HepG2 (cell line): ENCODE data around the gene SP6. TPM values are rescaled to one million over a fixed set of nuclear protein-coding genes. Genes with fewer than 3 reads are reported as not detected.

Experiments
- ATAC-seq: fragments of 200-7000 bp; cut with Tn5 transposase; 3 replicates; pipeline ENCODE4 v1.9.1; 2020; ENCODE audit warnings: mild to moderate bottlenecking, moderate library complexity
- BruUV-seq: library from RNA; stranded (reverse); fragments of 400-500 nt; replicated peaks from 2 replicates; lab custom pipeline; 2021; lab: Mats Ljungman, UMichigan
- CTCF ChIA-PET: fragments of 300-600 bp; formaldehyde crosslinking; extraction: SDS; loops from one replicate; lab custom pipeline; 2021; ENCODE audit warnings: low total read pairs, inconsistent platforms, low intra/inter-chr PET ratio; lab: Yijun Ruan, JAX
- POLR2A ChIA-PET: fragments of 350-600 bp; sonication (Branson Sonifier 250); formaldehyde crosslinking; loops from one replicate; lab custom pipeline; 2020; ENCODE audit warnings: antibody characterized with exemption, inconsistent platforms; lab: Yijun Ruan, JAX
- DNase-seq: peaks from one replicate; pipeline ENCODE4 v3.0.0-alpha.2; 2015; ENCODE audit warnings: low spot score
- FAIRE-seq: peaks from 3 replicates; lab custom pipeline; 2011; peaks lifted over from hg19 to GRCh38; lab: Jason Lieb, UNC
- H2AFZ ChIP-seq: one replicate; pipeline ENCODE4 v1.6.1; 2011; ENCODE audit warnings: low read length, inconsistent platforms
- H3K27ac ChIP-seq: fragments of 300-600 bp; 3 replicates; pipeline ENCODE4 v1.8.0; 2011; ENCODE audit warnings: mixed run types, mild to moderate bottlenecking, mixed read lengths, low read length, inconsistent platforms; ENCODE audit not compliant: insufficient read depth; ENCODE audit errors: extremely low read length
- H3K27me3 ChIP-seq, 2 experiments: fragments of 200-600 bp in 1 of 2; 2 replicates in 1 of 2; 3 replicates in 1 of 2; pipeline versions ENCODE4 v1.6.0 to v1.8.0; 2011; ENCODE audit warnings: low read length in 2 of 2, mild to moderate bottlenecking in 2 of 2, moderate library complexity in 2 of 2, inconsistent platforms in 1 of 2; ENCODE audit not compliant: insufficient read depth in 2 of 2, control insufficient read depth in 1 of 2
- H3K36me3 ChIP-seq, 2 experiments: fragments of 200-600 bp in 1 of 2; replicated peaks in 1 of 2; 2 replicates in 1 of 2; 3 replicates in 1 of 2; pipeline versions ENCODE4 v1.5.1 to v1.8.0; 2011; ENCODE audit warnings: low read length in 2 of 2, inconsistent platforms in 1 of 2; ENCODE audit not compliant: insufficient read depth in 2 of 2, control insufficient read depth in 1 of 2
- H3K4me1 ChIP-seq: 2 replicates; pipeline ENCODE4 v1.5.1; 2012; ENCODE audit warnings: low read length, inconsistent platforms; ENCODE audit not compliant: insufficient read depth
- H3K4me2 ChIP-seq: 2 replicates; pipeline ENCODE4 v1.6.0; 2011; ENCODE audit warnings: low read depth, low read length, inconsistent platforms
- H3K4me3 ChIP-seq, 3 experiments: fragments of 200-600 bp in 1 of 3; sonication (generic), shearing (Covaris generic) in 1 of 3; replicated peaks in 1 of 3; 2 replicates each; pipeline ENCODE4 v1.5.1; 2011 to 2016; ENCODE audit warnings: low read length in 3 of 3, inconsistent platforms in 2 of 3, low read depth in 2 of 3, mild to moderate bottlenecking in 2 of 3, control low read depth in 1 of 3, mixed read lengths in 1 of 3; ENCODE audit not compliant: insufficient read depth in 1 of 3
- H3K79me2 ChIP-seq: one replicate; pipeline ENCODE4 v1.6.1; 2011; ENCODE audit warnings: low read length, inconsistent platforms; ENCODE audit not compliant: insufficient read depth
- H3K9ac ChIP-seq: 2 replicates; pipeline ENCODE4 v1.6.0; 2011; ENCODE audit warnings: mild to moderate bottlenecking, low read depth, low read length, inconsistent platforms; ENCODE audit not compliant: insufficient read depth
- H3K9me3 ChIP-seq: 2 replicates; pipeline ENCODE4 v1.5.1; 2012; ENCODE audit warnings: mild to moderate bottlenecking, low read length
- H4K20me1 ChIP-seq: 2 replicates; pipeline ENCODE4 v1.6.0; 2011; ENCODE audit warnings: inconsistent platforms, mild to moderate bottlenecking, low read length, moderate library complexity; ENCODE audit not compliant: insufficient read depth
- AGO1 ChIP-seq: fragments of 200-400 bp; formaldehyde crosslinking; IDR thresholded peaks from 2 replicates; pipeline ENCODE4 v1.6.1; 2017; ENCODE audit warnings: mild to moderate bottlenecking, low read depth, low read length, moderate library complexity; ENCODE audit not compliant: poor library complexity, severe bottlenecking
- CC2D1A ChIP-seq: sonication (generic); formaldehyde crosslinking; IDR thresholded peaks from 2 replicates; pipeline ENCODE4 v1.8.1; 2023; ENCODE audit warnings: mild to moderate bottlenecking, missing genetic modification reagents
- DNMT3B ChIP-seq: conservative IDR thresholded peaks from 2 replicates; pipeline ENCODE4 v1.6.1; 2016; ENCODE audit warnings: missing biosample characterization, control low read depth
- GATAD1 ChIP-seq: IDR thresholded peaks from 2 replicates; pipeline ENCODE4 v1.6.1; 2016; ENCODE audit warnings: missing genetic modification reagents, missing compliant biosample characterization
- KMT2A ChIP-seq: sonication (generic); formaldehyde crosslinking; IDR thresholded peaks from 2 replicates; pipeline ENCODE4 v1.4.0; 2020; ENCODE audit warnings: missing genetic modification reagents
- MYC ChIP-seq: sonication (generic); formaldehyde crosslinking; IDR thresholded peaks from 2 replicates; pipeline ENCODE4 v1.9.0; 2021; ENCODE audit warnings: missing genetic modification reagents, borderline replicate concordance
- SNRNP70 ChIP-seq: fragments of 200-400 bp; formaldehyde crosslinking; IDR thresholded peaks from 2 replicates; pipeline ENCODE4 v1.6.1; 2017; ENCODE audit warnings: mild to moderate bottlenecking, low read depth, low read length, moderate library complexity
- SP140L ChIP-seq: sonication (generic); formaldehyde crosslinking; IDR thresholded peaks from 2 replicates; pipeline ENCODE4 v1.4.0; 2020; ENCODE audit warnings: missing genetic modification reagents, borderline replicate concordance
- TAF15 ChIP-seq: fragments of 200-400 bp; formaldehyde crosslinking; IDR thresholded peaks from one replicate; pipeline ENCODE4 v1.6.1; 2018; ENCODE audit warnings: mild to moderate bottlenecking, low read depth, low read length; ENCODE audit not compliant: poor library complexity, severe bottlenecking
- ZNF383 ChIP-seq: sonication (generic); formaldehyde crosslinking; IDR thresholded peaks from 2 replicates; pipeline ENCODE4 v1.4.0; 2020; ENCODE audit warnings: missing genetic modification reagents, mild to moderate bottlenecking, borderline replicate concordance
- ZNF709 ChIP-seq: sonication (generic); formaldehyde crosslinking; IDR thresholded peaks from 2 replicates; pipeline ENCODE4 v1.5.0; 2020; ENCODE audit warnings: mild to moderate bottlenecking, missing genetic modification reagents
- whole genome bisulfite sequencing: methylation state at CpG from one replicate; pipeline ENCODE4 v1.1.6; 2017; ENCODE audit warnings: low lambda C conversion rate; 5-methylcytosine and 5-hydroxymethylcytosine counted together
- in situ Hi-C: cut with HindIII; loops from 2 replicates; pipeline ENCODE4 v1.10.0; 2017; ENCODE audit warnings: low pct_unique_long_range_greater_than_20kb; ENCODE audit not compliant: extremely low pct_ligation_motif_present
- intact Hi-C: fragments of 100-400 bp; cut with micrococcal nuclease; formaldehyde crosslinking; loops from one replicate; pipeline ENCODE4 v1.10.0; 2022; ENCODE audit not compliant: unreplicated experiment
- polyA plus RNA-seq, 8 experiments: library from polyadenylated mRNA; depleted of rRNA in 3 of 8; stranded (reverse) in 7 of 8; unstranded in 1 of 8; fragments of >200 nt; fragmentation: Illumina TruSeq in 4 of 8; extraction: Trizol in 4 of 8; gene quantifications; 2 replicates each; pipeline versions ENCODE4 v1.2.1 to v1.2.3, GENCODE V29; 2011 to 2016; ENCODE audit warnings: low read depth in 4 of 8, missing spikeins in 1 of 8, mixed read lengths in 1 of 8; ENCODE audit not compliant: insufficient read depth in 1 of 8
- total RNA-seq, 5 experiments: library from RNA; depleted of rRNA; stranded (reverse); fragments of >200 nt; fragmentation: Illumina TruSeq; extraction: Trizol; gene quantifications; 2 replicates each; pipeline ENCODE4 v1.2.3, GENCODE V29; 2016; ENCODE audit warnings: low read depth in 1 of 5
- TF ChIP-seq, protein P1 (sequence below): sonication (generic); formaldehyde crosslinking; IDR thresholded peaks from 2 replicates; pipeline ENCODE4 v1.5.0; 2020; ENCODE audit warnings: mild to moderate bottlenecking, missing genetic modification reagents
- TF ChIP-seq, protein P2 (sequence below): sonication (generic); formaldehyde crosslinking; IDR thresholded peaks from 2 replicates; pipeline ENCODE4 v1.4.0; 2020; ENCODE audit warnings: mild to moderate bottlenecking, missing genetic modification reagents
- TF ChIP-seq, protein P3 (sequence below): fragments of 450-650 bp; IDR thresholded peaks from 2 replicates; pipeline ENCODE4 v1.6.1; 2016

Gene SP6
- total and polyA plus RNA-seq, 2 of the 13 experiments (the other 11 are each of a cell fraction or from before 2014, with no cell fraction given): 0.07 TPM

DNA sequence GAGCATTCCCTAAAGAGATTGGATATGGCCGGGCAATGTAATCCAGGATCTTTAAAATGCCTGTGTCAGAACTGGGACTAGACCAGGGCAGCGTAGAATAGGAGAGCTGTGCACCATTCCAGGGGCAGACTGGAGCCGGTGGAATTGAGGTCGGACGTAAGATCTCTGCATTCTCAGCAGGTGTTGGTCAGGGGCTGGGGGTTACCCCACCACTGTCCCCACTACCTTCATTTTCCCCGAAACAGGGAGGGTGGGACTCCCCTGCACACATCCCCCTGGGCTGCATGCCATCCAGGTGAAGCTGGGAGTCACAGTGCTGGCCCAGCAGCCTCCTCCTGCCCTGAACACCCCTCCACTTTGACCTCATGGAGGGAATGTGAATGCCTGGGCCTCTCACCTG is 47.2 kb downstream of the SP6 start (continued):
- TF ChIP-seq, protein P1, sequence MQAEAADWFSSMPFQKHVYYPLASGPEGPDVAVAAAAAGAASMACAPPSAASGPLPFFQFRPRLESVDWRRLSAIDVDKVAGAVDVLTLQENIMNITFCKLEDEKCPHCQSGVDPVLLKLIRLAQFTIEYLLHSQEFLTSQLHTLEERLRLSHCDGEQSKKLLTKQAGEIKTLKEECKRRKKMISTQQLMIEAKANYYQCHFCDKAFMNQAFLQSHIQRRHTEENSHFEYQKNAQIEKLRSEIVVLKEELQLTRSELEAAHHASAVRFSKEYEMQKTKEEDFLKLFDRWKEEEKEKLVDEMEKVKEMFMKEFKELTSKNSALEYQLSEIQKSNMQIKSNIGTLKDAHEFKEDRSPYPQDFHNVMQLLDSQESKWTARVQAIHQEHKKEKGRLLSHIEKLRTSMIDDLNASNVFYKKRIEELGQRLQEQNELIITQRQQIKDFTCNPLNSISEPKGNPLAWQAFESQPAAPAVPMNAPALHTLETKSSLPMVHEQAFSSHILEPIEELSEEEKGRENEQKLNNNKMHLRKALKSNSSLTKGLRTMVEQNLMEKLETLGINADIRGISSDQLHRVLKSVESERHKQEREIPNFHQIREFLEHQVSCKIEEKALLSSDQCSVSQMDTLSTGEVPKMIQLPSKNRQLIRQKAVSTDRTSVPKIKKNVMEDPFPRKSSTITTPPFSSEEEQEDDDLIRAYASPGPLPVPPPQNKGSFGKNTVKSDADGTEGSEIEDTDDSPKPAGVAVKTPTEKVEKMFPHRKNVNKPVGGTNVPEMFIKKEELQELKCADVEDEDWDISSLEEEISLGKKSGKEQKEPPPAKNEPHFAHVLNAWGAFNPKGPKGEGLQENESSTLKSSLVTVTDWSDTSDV (CRISPR knock-in tag): no peak
- TF ChIP-seq SNRNP70: no peak
- TF ChIP-seq, protein P2, sequence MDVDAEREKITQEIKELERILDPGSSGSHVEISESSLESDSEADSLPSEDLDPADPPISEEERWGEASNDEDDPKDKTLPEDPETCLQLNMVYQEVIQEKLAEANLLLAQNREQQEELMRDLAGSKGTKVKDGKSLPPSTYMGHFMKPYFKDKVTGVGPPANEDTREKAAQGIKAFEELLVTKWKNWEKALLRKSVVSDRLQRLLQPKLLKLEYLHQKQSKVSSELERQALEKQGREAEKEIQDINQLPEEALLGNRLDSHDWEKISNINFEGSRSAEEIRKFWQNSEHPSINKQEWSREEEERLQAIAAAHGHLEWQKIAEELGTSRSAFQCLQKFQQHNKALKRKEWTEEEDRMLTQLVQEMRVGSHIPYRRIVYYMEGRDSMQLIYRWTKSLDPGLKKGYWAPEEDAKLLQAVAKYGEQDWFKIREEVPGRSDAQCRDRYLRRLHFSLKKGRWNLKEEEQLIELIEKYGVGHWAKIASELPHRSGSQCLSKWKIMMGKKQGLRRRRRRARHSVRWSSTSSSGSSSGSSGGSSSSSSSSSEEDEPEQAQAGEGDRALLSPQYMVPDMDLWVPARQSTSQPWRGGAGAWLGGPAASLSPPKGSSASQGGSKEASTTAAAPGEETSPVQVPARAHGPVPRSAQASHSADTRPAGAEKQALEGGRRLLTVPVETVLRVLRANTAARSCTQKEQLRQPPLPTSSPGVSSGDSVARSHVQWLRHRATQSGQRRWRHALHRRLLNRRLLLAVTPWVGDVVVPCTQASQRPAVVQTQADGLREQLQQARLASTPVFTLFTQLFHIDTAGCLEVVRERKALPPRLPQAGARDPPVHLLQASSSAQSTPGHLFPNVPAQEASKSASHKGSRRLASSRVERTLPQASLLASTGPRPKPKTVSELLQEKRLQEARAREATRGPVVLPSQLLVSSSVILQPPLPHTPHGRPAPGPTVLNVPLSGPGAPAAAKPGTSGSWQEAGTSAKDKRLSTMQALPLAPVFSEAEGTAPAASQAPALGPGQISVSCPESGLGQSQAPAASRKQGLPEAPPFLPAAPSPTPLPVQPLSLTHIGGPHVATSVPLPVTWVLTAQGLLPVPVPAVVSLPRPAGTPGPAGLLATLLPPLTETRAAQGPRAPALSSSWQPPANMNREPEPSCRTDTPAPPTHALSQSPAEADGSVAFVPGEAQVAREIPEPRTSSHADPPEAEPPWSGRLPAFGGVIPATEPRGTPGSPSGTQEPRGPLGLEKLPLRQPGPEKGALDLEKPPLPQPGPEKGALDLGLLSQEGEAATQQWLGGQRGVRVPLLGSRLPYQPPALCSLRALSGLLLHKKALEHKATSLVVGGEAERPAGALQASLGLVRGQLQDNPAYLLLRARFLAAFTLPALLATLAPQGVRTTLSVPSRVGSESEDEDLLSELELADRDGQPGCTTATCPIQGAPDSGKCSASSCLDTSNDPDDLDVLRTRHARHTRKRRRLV (CRISPR knock-in tag): no peak

DNA sequence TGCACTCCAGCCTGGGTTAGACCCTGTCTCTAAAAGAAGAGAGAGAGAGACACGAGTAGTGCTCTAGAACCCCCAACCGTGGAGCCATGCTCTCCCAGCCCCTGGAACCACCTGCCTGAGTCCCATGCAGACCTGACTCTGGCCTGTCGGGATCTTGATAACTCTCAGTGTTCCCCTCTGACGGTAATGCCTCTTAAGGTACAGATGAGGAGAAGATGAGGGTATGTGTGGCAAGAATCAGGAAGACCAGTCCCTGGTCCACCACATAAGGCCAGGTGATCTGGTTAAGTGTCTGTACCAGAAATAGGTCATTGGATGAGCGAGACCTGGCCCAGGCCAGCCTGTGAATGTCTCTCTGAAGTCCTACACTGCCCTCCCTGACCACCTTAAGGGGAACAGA is 47.8 kb downstream of the SP6 start:
- Histone ChIP-seq H3K27ac (no peak overlapping the region), H3K79me2 (no peaks in the 10 kb centered on the region), H3K9me3 (no peaks in the 10 kb centered on the region), H2AFZ (no peak overlapping the region), H3K4me2 (no peak overlapping the region), H3K4me3 (no peak overlapping the region), H3K27me3 (peaks cover 4 to 16% of the 10 kb centered on the region in 2 experiments; a peak in 3 of 5 replicates), H3K9ac (no peak overlapping the region), H3K4me1 (no peaks in the 10 kb centered on the region), H3K36me3 (no peaks in the 10 kb centered on the region; a peak in 3 of 5 replicates), H4K20me1 (peaks cover 4% of the 10 kb centered on the region; the same call in 1 of the 2 replicates)
- CTCF ChIA-PET: interaction anchor here (2.2 kb wide), 1 partner anchor 27 kb away, joined by 15 read pairs; no protein-coding TSS in a partner anchor
- BruUV-seq: no TSS peak
- POLR2A ChIA-PET: no interaction called here
- DNase-seq (no peak), ATAC-seq (no peak), FAIRE-seq (no peak)
- TF ChIP-seq SP140L (CRISPR knock-in tag) (no peak), ZNF383 (CRISPR knock-in tag) (no peak), ZNF709 (CRISPR knock-in tag) (no peak), AGO1 (no peak), KMT2A (CRISPR knock-in tag) (no peak), MYC (CRISPR knock-in tag) (no peak), DNMT3B (CRISPR knock-in tag) (no peak), TAF15 (no peak), CC2D1A (CRISPR knock-in tag) (no peak), GATAD1 (no peak)
- TF ChIP-seq, protein P3, sequence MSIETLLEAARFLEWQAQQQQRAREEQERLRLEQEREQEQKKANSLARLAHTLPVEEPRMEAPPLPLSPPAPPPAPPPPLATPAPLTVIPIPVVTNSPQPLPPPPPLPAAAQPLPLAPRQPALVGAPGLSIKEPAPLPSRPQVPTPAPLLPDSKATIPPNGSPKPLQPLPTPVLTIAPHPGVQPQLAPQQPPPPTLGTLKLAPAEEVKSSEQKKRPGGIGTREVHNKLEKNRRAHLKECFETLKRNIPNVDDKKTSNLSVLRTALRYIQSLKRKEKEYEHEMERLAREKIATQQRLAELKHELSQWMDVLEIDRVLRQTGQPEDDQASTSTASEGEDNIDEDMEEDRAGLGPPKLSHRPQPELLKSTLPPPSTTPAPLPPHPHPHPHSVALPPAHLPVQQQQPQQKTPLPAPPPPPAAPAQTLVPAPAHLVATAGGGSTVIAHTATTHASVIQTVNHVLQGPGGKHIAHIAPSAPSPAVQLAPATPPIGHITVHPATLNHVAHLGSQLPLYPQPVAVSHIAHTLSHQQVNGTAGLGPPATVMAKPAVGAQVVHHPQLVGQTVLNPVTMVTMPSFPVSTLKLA: no peak
- in situ Hi-C loops (no loop called here), intact Hi-C loops (no loop called here)
- 0% methylated on average over 5 of the region's 5 CpGs for WGBS
